Panc1 (cell line): ENCODE measurements around the gene EIF4G3. TPM values are rescaled to one million over a fixed set of nuclear protein-coding genes. Genes with fewer than 3 reads are reported as not detected.
A peak's percentile ranks its signal among the peaks of the same experiment; 100 is the strongest.

Experiments used
- ATAC-seq: fragments of 200-7000 bp; cut with Tn5 transposase; 2 replicates; pipeline ENCODE4 v1.9.1; 2020; ENCODE audit warnings: mild to moderate bottlenecking, moderate library complexity
- BruUV-seq: library from RNA; stranded (reverse); fragments of 400-500 nt; replicated peaks from 2 replicates; lab custom pipeline; 2021; lab: Mats Ljungman, UMichigan
- CTCF ChIA-PET: fragments of 300-600 bp; sonication (Branson Sonifier 250); formaldehyde crosslinking; loops from one replicate; lab custom pipeline; 2022; ENCODE audit warnings: antibody characterized with exemption; lab: Charles Lee
- POLR2A ChIA-PET: fragments of 300-600 bp; sonication (Branson Sonifier 250); formaldehyde crosslinking; loops from one replicate; lab custom pipeline; 2022; ENCODE audit warnings: antibody characterized with exemption; lab: Charles Lee
- DNase-seq: peaks from one replicate; pipeline ENCODE4 v3.0.0-alpha.2; 2010; ENCODE audit warnings: low read depth, low spot score
- H3K27ac ChIP-seq: 2 replicates; pipeline ENCODE4 v1.5.1; 2011; ENCODE audit warnings: mild to moderate bottlenecking, low read length, inconsistent platforms
- H3K27me3 ChIP-seq: fragments of 200-500 bp; sonication (Bioruptor generic); 2 replicates; pipeline ENCODE4 v1.6.0; 2014; ENCODE audit warnings: low read length, inconsistent platforms; ENCODE audit not compliant: control insufficient read depth, insufficient read depth
- H3K36me3 ChIP-seq: fragments of 200-500 bp; sonication (Bioruptor generic); 2 replicates; pipeline ENCODE4 v1.5.1; 2014; ENCODE audit warnings: inconsistent platforms, mild to moderate bottlenecking, low read length, moderate library complexity; ENCODE audit not compliant: control insufficient read depth, insufficient read depth
- H3K4me1 ChIP-seq: 2 replicates; pipeline ENCODE4 v1.5.1; 2011; ENCODE audit warnings: inconsistent platforms, mild to moderate bottlenecking, low read length, moderate library complexity; ENCODE audit not compliant: control insufficient read depth, insufficient read depth
- H3K4me3 ChIP-seq, 2 experiments: 2 replicates each; pipeline ENCODE4 v1.5.1; 2011 to 2012; ENCODE audit warnings: low read depth in 2 of 2, low read length in 2 of 2, mild to moderate bottlenecking in 2 of 2, inconsistent platforms in 1 of 2, moderate library complexity in 1 of 2
- H3K9me3 ChIP-seq: fragments of 200-500 bp; sonication (Bioruptor generic); 2 replicates; pipeline ENCODE4 v1.5.1; 2014; ENCODE audit warnings: low read depth, mild to moderate bottlenecking, inconsistent platforms, low read length, moderate library complexity; ENCODE audit not compliant: control insufficient read depth, insufficient read depth
- CTCF ChIP-seq: fragments of 450-650 bp; IDR thresholded peaks from 2 replicates; pipeline ENCODE4 v1.5.1; 2017; ENCODE audit warnings: mild to moderate bottlenecking
- POLR2AphosphoS5 ChIP-seq: IDR thresholded peaks from 2 replicates; pipeline ENCODE4 v1.6.1; 2012; ENCODE audit warnings: mild to moderate bottlenecking, low read depth, low read length, moderate library complexity
- REST ChIP-seq, 2 experiments: IDR thresholded peaks; 2 replicates each; pipeline ENCODE4 v1.6.1; 2011 to 2012; ENCODE audit warnings: low read depth in 2 of 2, control low read depth in 1 of 2, low read length in 1 of 2, mild to moderate bottlenecking in 1 of 2, moderate library complexity in 1 of 2; ENCODE audit not compliant: insufficient read depth in 1 of 2
- SIN3A ChIP-seq: IDR thresholded peaks from 2 replicates; pipeline ENCODE4 v1.6.1; 2012; ENCODE audit warnings: low read depth, mild to moderate bottlenecking, low read length, moderate library complexity, borderline replicate concordance; ENCODE audit not compliant: insufficient read depth
- TCF7L2 ChIP-seq: IDR thresholded peaks from 2 replicates; pipeline ENCODE4 v1.6.1; 2011; ENCODE audit warnings: mild to moderate bottlenecking, low read depth, low read length, inconsistent platforms
- in situ Hi-C: cut with HindIII; loops from 2 replicates; pipeline ENCODE4 v1.10.0; 2016; ENCODE audit warnings: low sequenced_read_pairs, low pct_unique_long_range_greater_than_20kb
- intact Hi-C: fragments of 100-400 bp; cut with micrococcal nuclease; formaldehyde crosslinking; loops from one replicate; pipeline ENCODE4 v1.10.0; 2022; ENCODE audit not compliant: unreplicated experiment
- total RNA-seq: library from RNA; stranded (reverse); gene quantifications from one replicate; pipeline ENCODE4 v1.2.1, GENCODE V29; 2021; ENCODE audit not compliant: unreplicated experiment

EIF4G3 gene
- total RNA-seq, 1 experiment from 2014 or later, result 78.6 TPM

GRCh38 chr1:21129407-21129806 lies 47.3 kb downstream of the EIF4G3 start:
- ATAC-seq, result peak; percentile 51
- POLR2A ChIA-PET, result interaction anchor here (0.6 kb wide), 1 partner anchor 68 kb away, joined by 3 read pairs; no protein-coding TSS in a partner anchor
- BruUV-seq, result no TSS peak

GRCh38 chr1:21126324-21126723 lies 50.4 kb downstream of the EIF4G3 start:
- Histone ChIP-seq H3K4me1 (no peaks in the 10 kb centered on the region), H3K36me3 (no peaks in the 10 kb centered on the region), H3K9me3 (no peaks in the 10 kb centered on the region), H3K27me3 (no peaks in the 10 kb centered on the region), H3K4me3 (no peak overlapping the region), H3K27ac (no peak overlapping the region)
- DNase-seq (no peak), ATAC-seq (no peak)
- TF ChIP-seq TCF7L2 (no peak), SIN3A (no peak), CTCF (no peak), POLR2AphosphoS5 (no peak), REST (IDR thresholded peaks at IDR 0.05; ENCODE audit: insufficient read depth in 1 of 2, low read depth in 2 of 2, low read length in 1 of 2) (no peak)
- intact Hi-C loops (no loop called here), in situ Hi-C loops (no loop called here)
- ChIA-PET CTCF (no interaction called here), POLR2A (interaction anchor here (0.6 kb wide), 1 partner anchor 89 kb away, joined by 7 read pairs; no protein-coding TSS in a partner anchor)
- BruUV-seq, result no TSS peak

More at GRCh38 chr1:21129407-21129806, 47.3 kb downstream of the EIF4G3 start:
- Histone ChIP-seq H3K27ac (no peak overlapping the region), H3K36me3 (no peaks in the 10 kb centered on the region), H3K27me3 (no peaks in the 10 kb centered on the region), H3K4me1 (no peaks in the 10 kb centered on the region), H3K9me3 (no peaks in the 10 kb centered on the region), H3K4me3 (no peak overlapping the region)
- in situ Hi-C loops (no loop called here), intact Hi-C loops (no loop called here)
- TF ChIP-seq POLR2AphosphoS5, result no peak
- no peak for TF ChIP-seq REST (IDR thresholded peaks at IDR 0.05; ENCODE audit: insufficient read depth in 1 of 2, low read depth in 2 of 2, low read length in 1 of 2)
- TF ChIP-seq TCF7L2, result no peak
- TF ChIP-seq SIN3A, result no peak
- no peak for TF ChIP-seq CTCF
- CTCF ChIA-PET, result no interaction called here
- DNase-seq, result no peak
